ENCODE results near the gene RNFT2. TPM values are rescaled to one million over a fixed set of nuclear protein-coding genes. Genes with fewer than 3 reads are reported as not detected.

RNFT2 gene
- total RNA-seq, 1 experiment from 2014 or later = 27.7 TPM

DNA sequence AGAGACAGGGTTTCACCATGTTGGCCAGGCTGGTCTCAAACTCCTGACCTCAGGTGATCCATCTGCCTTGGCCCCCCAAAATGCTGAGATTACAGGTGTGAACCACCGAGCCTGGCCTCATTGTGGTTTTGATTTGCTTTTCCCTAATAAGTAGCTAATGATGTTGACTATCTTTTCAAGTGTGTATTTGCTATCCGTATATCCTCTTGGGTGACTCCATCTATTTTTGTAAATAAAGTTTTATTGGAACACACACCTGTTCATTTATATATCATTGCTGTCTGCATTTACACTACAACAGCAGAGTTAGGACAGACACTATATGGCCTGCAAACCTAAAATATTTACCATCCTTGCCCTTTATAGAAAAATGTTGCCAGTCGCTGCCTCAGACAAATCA, 156.8 kb downstream of the RNFT2 start (continued):
- TF ChIP-seq, protein P1, sequence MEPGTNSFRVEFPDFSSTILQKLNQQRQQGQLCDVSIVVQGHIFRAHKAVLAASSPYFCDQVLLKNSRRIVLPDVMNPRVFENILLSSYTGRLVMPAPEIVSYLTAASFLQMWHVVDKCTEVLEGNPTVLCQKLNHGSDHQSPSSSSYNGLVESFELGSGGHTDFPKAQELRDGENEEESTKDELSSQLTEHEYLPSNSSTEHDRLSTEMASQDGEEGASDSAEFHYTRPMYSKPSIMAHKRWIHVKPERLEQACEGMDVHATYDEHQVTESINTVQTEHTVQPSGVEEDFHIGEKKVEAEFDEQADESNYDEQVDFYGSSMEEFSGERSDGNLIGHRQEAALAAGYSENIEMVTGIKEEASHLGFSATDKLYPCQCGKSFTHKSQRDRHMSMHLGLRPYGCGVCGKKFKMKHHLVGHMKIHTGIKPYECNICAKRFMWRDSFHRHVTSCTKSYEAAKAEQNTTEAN (CRISPR knock-in tag; IDR thresholded peaks at IDR 0.05) = no peak
- TF ChIP-seq JAZF1 (CRISPR knock-in tag; IDR thresholded peaks at IDR 0.05) = no peak

DNA sequence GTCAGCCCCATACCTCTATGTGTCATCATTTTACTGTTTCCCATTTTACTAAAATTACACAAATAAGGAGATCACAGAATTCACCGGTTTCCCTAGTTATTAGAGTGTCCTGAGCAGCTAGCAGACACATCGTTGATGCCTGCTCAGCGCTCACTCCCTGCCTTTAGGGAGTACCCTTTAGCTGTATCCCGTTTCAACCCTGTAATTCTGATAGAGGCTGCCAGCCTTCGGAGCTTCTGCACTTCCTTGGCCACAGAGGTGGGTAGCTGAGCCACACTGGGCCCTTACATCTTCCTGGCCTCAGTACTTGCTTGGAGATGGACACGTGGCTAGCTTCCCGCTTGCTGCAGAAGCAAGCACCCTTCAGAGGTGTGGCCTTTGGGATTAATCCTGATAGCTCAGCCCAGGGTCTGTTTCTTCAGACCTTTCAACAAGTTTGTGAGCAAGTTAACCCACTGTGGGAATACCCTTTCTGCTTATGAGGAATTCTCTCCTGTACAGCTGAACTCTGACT, 158.4 kb downstream of the RNFT2 start:
- H3K4me3 Mint-ChIP-seq = no peak overlapping the region
- POLR2A ChIA-PET = no interaction called here
- no peaks in the 10 kb centered on the region for H3K4me1 Mint-ChIP-seq
- no peak overlapping the region for H3K27ac Mint-ChIP-seq
- peaks cover under 1% of the 10 kb centered on the region; the same call in 1 of the 2 replicates for H3K9me3 Mint-ChIP-seq
- H3K36me3 Mint-ChIP-seq = no peaks in the 10 kb centered on the region
- no peak for ATAC-seq
- TF ChIP-seq, protein P2, sequence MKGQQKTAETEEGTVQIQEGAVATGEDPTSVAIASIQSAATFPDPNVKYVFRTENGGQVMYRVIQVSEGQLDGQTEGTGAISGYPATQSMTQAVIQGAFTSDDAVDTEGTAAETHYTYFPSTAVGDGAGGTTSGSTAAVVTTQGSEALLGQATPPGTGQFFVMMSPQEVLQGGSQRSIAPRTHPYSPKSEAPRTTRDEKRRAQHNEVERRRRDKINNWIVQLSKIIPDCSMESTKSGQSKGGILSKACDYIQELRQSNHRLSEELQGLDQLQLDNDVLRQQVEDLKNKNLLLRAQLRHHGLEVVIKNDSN (CRISPR knock-in tag; IDR thresholded peaks at IDR 0.05) = no peak
- TF ChIP-seq ESRRA (CRISPR knock-in tag; IDR thresholded peaks at IDR 0.05; ENCODE audit: borderline replicate concordance) = no peak
- no peak for TF ChIP-seq SMAD4 (CRISPR knock-in tag; IDR thresholded peaks at IDR 0.05)
- no peak for TF ChIP-seq IRF2 (CRISPR knock-in tag; IDR thresholded peaks at IDR 0.05; ENCODE audit: borderline replicate concordance, low read depth)
- TF ChIP-seq, protein P3, sequence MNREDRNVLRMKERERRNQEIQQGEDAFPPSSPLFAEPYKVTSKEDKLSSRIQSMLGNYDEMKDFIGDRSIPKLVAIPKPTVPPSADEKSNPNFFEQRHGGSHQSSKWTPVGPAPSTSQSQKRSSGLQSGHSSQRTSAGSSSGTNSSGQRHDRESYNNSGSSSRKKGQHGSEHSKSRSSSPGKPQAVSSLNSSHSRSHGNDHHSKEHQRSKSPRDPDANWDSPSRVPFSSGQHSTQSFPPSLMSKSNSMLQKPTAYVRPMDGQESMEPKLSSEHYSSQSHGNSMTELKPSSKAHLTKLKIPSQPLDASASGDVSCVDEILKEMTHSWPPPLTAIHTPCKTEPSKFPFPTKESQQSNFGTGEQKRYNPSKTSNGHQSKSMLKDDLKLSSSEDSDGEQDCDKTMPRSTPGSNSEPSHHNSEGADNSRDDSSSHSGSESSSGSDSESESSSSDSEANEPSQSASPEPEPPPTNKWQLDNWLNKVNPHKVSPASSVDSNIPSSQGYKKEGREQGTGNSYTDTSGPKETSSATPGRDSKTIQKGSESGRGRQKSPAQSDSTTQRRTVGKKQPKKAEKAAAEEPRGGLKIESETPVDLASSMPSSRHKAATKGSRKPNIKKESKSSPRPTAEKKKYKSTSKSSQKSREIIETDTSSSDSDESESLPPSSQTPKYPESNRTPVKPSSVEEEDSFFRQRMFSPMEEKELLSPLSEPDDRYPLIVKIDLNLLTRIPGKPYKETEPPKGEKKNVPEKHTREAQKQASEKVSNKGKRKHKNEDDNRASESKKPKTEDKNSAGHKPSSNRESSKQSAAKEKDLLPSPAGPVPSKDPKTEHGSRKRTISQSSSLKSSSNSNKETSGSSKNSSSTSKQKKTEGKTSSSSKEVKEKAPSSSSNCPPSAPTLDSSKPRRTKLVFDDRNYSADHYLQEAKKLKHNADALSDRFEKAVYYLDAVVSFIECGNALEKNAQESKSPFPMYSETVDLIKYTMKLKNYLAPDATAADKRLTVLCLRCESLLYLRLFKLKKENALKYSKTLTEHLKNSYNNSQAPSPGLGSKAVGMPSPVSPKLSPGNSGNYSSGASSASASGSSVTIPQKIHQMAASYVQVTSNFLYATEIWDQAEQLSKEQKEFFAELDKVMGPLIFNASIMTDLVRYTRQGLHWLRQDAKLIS (CRISPR knock-in tag; IDR thresholded peaks at IDR 0.05; ENCODE audit: borderline replicate concordance) = no peak
- no peak for TF ChIP-seq RELA (CRISPR knock-in tag; IDR thresholded peaks at IDR 0.05; ENCODE audit: borderline replicate concordance)
- TF ChIP-seq, protein P4, sequence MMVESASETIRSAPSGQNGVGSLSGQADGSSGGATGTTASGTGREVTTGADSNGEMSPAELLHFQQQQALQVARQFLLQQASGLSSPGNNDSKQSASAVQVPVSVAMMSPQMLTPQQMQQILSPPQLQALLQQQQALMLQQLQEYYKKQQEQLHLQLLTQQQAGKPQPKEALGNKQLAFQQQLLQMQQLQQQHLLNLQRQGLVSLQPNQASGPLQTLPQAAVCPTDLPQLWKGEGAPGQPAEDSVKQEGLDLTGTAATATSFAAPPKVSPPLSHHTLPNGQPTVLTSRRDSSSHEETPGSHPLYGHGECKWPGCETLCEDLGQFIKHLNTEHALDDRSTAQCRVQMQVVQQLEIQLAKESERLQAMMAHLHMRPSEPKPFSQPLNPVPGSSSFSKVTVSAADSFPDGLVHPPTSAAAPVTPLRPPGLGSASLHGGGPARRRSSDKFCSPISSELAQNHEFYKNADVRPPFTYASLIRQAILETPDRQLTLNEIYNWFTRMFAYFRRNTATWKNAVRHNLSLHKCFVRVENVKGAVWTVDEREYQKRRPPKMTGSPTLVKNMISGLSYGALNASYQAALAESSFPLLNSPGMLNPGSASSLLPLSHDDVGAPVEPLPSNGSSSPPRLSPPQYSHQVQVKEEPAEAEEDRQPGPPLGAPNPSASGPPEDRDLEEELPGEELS (CRISPR knock-in tag; IDR thresholded peaks at IDR 0.05) = no peak
- TF ChIP-seq CREB1 (CRISPR knock-in tag; IDR thresholded peaks at IDR 0.05) = no peak
- no peak for TF ChIP-seq ZBTB21 (CRISPR knock-in tag; IDR thresholded peaks at IDR 0.05; ENCODE audit: borderline replicate concordance)
- no peak for TF ChIP-seq SP1 (CRISPR knock-in tag; conservative IDR thresholded peaks at IDR 0.05)
- TF ChIP-seq, protein P5, sequence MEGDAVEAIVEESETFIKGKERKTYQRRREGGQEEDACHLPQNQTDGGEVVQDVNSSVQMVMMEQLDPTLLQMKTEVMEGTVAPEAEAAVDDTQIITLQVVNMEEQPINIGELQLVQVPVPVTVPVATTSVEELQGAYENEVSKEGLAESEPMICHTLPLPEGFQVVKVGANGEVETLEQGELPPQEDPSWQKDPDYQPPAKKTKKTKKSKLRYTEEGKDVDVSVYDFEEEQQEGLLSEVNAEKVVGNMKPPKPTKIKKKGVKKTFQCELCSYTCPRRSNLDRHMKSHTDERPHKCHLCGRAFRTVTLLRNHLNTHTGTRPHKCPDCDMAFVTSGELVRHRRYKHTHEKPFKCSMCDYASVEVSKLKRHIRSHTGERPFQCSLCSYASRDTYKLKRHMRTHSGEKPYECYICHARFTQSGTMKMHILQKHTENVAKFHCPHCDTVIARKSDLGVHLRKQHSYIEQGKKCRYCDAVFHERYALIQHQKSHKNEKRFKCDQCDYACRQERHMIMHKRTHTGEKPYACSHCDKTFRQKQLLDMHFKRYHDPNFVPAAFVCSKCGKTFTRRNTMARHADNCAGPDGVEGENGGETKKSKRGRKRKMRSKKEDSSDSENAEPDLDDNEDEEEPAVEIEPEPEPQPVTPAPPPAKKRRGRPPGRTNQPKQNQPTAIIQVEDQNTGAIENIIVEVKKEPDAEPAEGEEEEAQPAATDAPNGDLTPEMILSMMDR (IDR thresholded peaks at IDR 0.05) = no peak
- TF ChIP-seq, protein P6, sequence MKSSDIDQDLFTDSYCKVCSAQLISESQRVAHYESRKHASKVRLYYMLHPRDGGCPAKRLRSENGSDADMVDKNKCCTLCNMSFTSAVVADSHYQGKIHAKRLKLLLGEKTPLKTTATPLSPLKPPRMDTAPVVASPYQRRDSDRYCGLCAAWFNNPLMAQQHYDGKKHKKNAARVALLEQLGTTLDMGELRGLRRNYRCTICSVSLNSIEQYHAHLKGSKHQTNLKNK (CRISPR knock-in tag; IDR thresholded peaks at IDR 0.05) = no peak
- no peak for TF ChIP-seq FOXP1 (CRISPR knock-in tag; IDR thresholded peaks at IDR 0.05; ENCODE audit: borderline replicate concordance)
- no peak for DNase-seq (ENCODE audit: low spot score)
- peaks cover 6% of the 10 kb centered on the region for H3K27me3 Mint-ChIP-seq (ENCODE audit: low read depth)
- CTCF ChIA-PET = interaction anchor here (0.9 to 2.7 kb wide), 2 partner anchors 14 to 33 kb away, joined by 3 to 18 read pairs; no protein-coding TSS in a partner anchor
